B cell (primary cell): ENCODE measurements around the gene STAT5B. TPM values are rescaled to one million over a fixed set of nuclear protein-coding genes. Genes with fewer than 3 reads are reported as not detected.

Experiments
- ATAC-seq: fragments of 200-7000 bp; cut with Tn5 transposase; one replicate; pipeline ENCODE4 v1.10.0; 2021; ENCODE audit warnings: low read depth, mild to moderate bottlenecking, moderate number of reproducible peaks, moderate library complexity
- CTCF ChIA-PET: fragments of 350-600 bp; sonication (Branson Sonifier 250); formaldehyde crosslinking; loops from one replicate; lab custom pipeline; 2021; ENCODE audit warnings: antibody characterized with exemption, inconsistent platforms; lab: Charles Lee
- POLR2A ChIA-PET: fragments of 350-600 bp; sonication (Branson Sonifier 250); formaldehyde crosslinking; loops from one replicate; lab custom pipeline; 2021; ENCODE audit warnings: antibody characterized with exemption; lab: Charles Lee
- DNase-seq: peaks from one replicate; pipeline ENCODE4 v3.0.0; 2013
- H2AFZ ChIP-seq: 2 replicates; pipeline ENCODE4 v1.6.1; 2012; ENCODE audit warnings: mild to moderate bottlenecking, low read depth, low read length; ENCODE audit not compliant: insufficient read depth, poor library complexity, severe bottlenecking
- H3K27ac ChIP-seq, 2 donors: 1 replicate in 1 of 2; 2 replicates in 1 of 2; pipeline ENCODE4 v1.5.1; 2012 to 2013; ENCODE audit warnings: low read length in 2 of 2, mild to moderate bottlenecking in 2 of 2, moderate library complexity in 1 of 2
- H3K27me3 ChIP-seq, 4 experiments: fragments of 200-600 bp in 1 of 4; sonication (generic) in 1 of 4; replicated peaks in 1 of 4; 1 replicate in 2 of 4; 2 replicates in 2 of 4; pipeline versions ENCODE4 v1.6.1 to v1.7.0; 2013 to 2016; ENCODE audit warnings: low read length in 3 of 4, mild to moderate bottlenecking in 2 of 4, mixed read lengths in 1 of 4, moderate library complexity in 1 of 4; ENCODE audit not compliant: insufficient read depth in 4 of 4, control insufficient read depth in 3 of 4; ENCODE audit errors: control extremely low read depth in 1 of 4
- H3K36me3 ChIP-seq, 2 experiments: replicated peaks in 1 of 2; 1 replicate in 1 of 2; 2 replicates in 1 of 2; pipeline versions ENCODE4 v1.6.1 to v1.7.1; 2013; ENCODE audit warnings: low read length in 1 of 2; ENCODE audit not compliant: insufficient read depth in 2 of 2, control insufficient read depth in 1 of 2; ENCODE audit errors: control extremely low read depth in 1 of 2, extremely low read depth in 1 of 2
- H3K4me1 ChIP-seq, 2 donors: fragments of 200-600 bp in 1 of 2; sonication (generic) in 1 of 2; 1 replicate in 1 of 2; 2 replicates in 1 of 2; pipeline versions ENCODE4 v1.5.1 to v1.6.1; 2013 to 2017; ENCODE audit warnings: low read length in 2 of 2; ENCODE audit not compliant: control insufficient read depth in 2 of 2, insufficient read depth in 2 of 2
- H3K4me2 ChIP-seq: replicated peaks from 2 replicates; pipeline ENCODE3; 2012; ENCODE audit warnings: mild to moderate bottlenecking, low read depth, low read length; ENCODE audit not compliant: poor library complexity, severe bottlenecking
- H3K4me3 ChIP-seq, 5 experiments: fragments of 200-600 bp in 1 of 5; sonication (generic) in 1 of 5; 1 replicate in 3 of 5; 2 replicates in 2 of 5; pipeline versions ENCODE4 v1.5.1 to v1.7.0; 2011 to 2016; ENCODE audit warnings: low read length in 4 of 5, mild to moderate bottlenecking in 4 of 5, low read depth in 2 of 5, control low read depth in 1 of 5, moderate library complexity in 1 of 5; ENCODE audit not compliant: insufficient read depth in 1 of 5; ENCODE audit errors: control extremely low read depth in 1 of 5, extremely low read depth in 1 of 5
- H3K79me2 ChIP-seq: fragments of 200-600 bp; sonication (generic); one replicate; pipeline ENCODE4 v1.6.0; 2016; ENCODE audit warnings: low read length; ENCODE audit not compliant: control insufficient read depth, insufficient read depth
- H3K9ac ChIP-seq: fragments of 200-600 bp; sonication (generic); 2 replicates; pipeline ENCODE4 v1.6.1; 2017; ENCODE audit warnings: mild to moderate bottlenecking, low read length, moderate library complexity
- H3K9me3 ChIP-seq, 3 donors: one replicate each; pipeline versions ENCODE4 v1.6.1 to v1.7.1; 2013; ENCODE audit warnings: low read length in 2 of 3; ENCODE audit not compliant: control insufficient read depth in 2 of 3, insufficient read depth in 1 of 3; ENCODE audit errors: control extremely low read depth in 1 of 3
- H4K20me1 ChIP-seq: 2 replicates; pipeline ENCODE4 v1.6.0; 2012; ENCODE audit warnings: mild to moderate bottlenecking, low read length; ENCODE audit not compliant: insufficient read depth, control insufficient read depth, poor library complexity, severe bottlenecking
- H3K27ac Mint-ChIP-seq: one replicate; pipeline ENCODE4 v1.8.0; 2021; ENCODE audit warnings: mixed read lengths
- H3K27me3 Mint-ChIP-seq: one replicate; pipeline ENCODE4 v1.8.0; 2021; ENCODE audit warnings: mixed read lengths
- H3K4me1 Mint-ChIP-seq: one replicate; pipeline ENCODE4 v1.8.0; 2021; ENCODE audit warnings: mixed read lengths
- H3K4me3 Mint-ChIP-seq: one replicate; pipeline ENCODE4 v1.8.0; 2021; ENCODE audit warnings: mixed read lengths
- H3K9me3 Mint-ChIP-seq: one replicate; pipeline ENCODE4 v1.8.0; 2022; ENCODE audit warnings: mixed read lengths; ENCODE audit not compliant: insufficient read depth
- CTCF ChIP-seq: fragments of 200-600 bp; IDR thresholded peaks from one replicate; pipeline ENCODE4 v1.8.0; 2022; ENCODE audit warnings: antibody characterized with exemption, mild to moderate bottlenecking
- EZH2 ChIP-seq: IDR thresholded peaks from 2 replicates; pipeline ENCODE4 v1.6.1; 2012; ENCODE audit warnings: borderline replicate concordance, low read depth, mild to moderate bottlenecking, moderate library complexity, low read length; ENCODE audit not compliant: insufficient read depth, poor library complexity, severe bottlenecking
- WGBS: methylation state at CpG from one replicate; pipeline ENCODE4 v1.1.5; 2013; ENCODE audit warnings: missing lambda C conversion rate; ENCODE audit not compliant: insufficient coverage; 5-methylcytosine and 5-hydroxymethylcytosine counted together
- intact Hi-C: fragments of 100-400 bp; cut with micrococcal nuclease; formaldehyde crosslinking; loops from one replicate; pipeline ENCODE4 v1.10.0; 2022
- polyA plus RNA-seq: library from polyadenylated mRNA; depleted of rRNA; stranded (reverse); fragments of >200 nt; gene quantifications from 2 replicates; pipeline ENCODE4 v1.2.3, GENCODE V29; 2012
- total RNA-seq, 2 donors: library from RNA; stranded (reverse); fragments of 120-200 nt in 1 of 2; gene quantifications; 1 replicate in 1 of 2; 2 replicates in 1 of 2; pipeline versions ENCODE4 v1.2.3 to v1.2.4, GENCODE V29; 2013 to 2022

The STAT5B gene
- total and polyA plus RNA-seq, 2 donors (not counting 1 experiment from before 2014, with no cell fraction given), result 70.0 to 103 TPM

GRCh38 chr17:42317266-42317845 lies 41.2 kb upstream of the STAT5B start:
- Mint-ChIP-seq H3K4me1 (peaks cover 58% of the 10 kb centered on the region), H3K4me3 (no peak overlapping the region), H3K9me3 (no peaks in the 10 kb centered on the region), H3K27ac (peak overlapping the region; percentile 17), H3K27me3 (no peaks in the 10 kb centered on the region)
- H3K4me1 ChIP-seq, result peaks cover 43 to 60% of the 10 kb centered on the region in 2 donors
- no peaks in the 10 kb centered on the region for H3K9me3 ChIP-seq
- ChIA-PET POLR2A (interaction anchor here (1.4 kb wide), 1 partner anchor 71 kb away, joined by 3 read pairs; the partner anchor contains the start of gene STAT3), CTCF (interaction anchor here (0.9 to 20.6 kb wide), 8 partner anchors 71 to 214 kb away, joined by 3 to 546 read pairs (median 3); partner anchors contain the start of gene STAT3)
- 87% methylated on average over 5 of the region's 5 CpGs for WGBS
- H2AFZ ChIP-seq, result no peak overlapping the region
- intact Hi-C loops, result no loop called here
- no peak for TF ChIP-seq EZH2
- no peak for TF ChIP-seq CTCF
- peaks cover 7% of the 10 kb centered on the region for H4K20me1 ChIP-seq
- H3K27ac ChIP-seq, result no peak overlapping the region
- H3K4me2 ChIP-seq, result no peak overlapping the region
- H3K79me2 ChIP-seq, result peaks cover 11% of the 10 kb centered on the region
- ATAC-seq (no peak), DNase-seq (no peak)
- H3K9ac ChIP-seq, result no peak overlapping the region
- H3K27me3 ChIP-seq, result no peaks in the 10 kb centered on the region
- peaks cover 0 to 37% of the 10 kb centered on the region in 2 experiments for H3K36me3 ChIP-seq
- H3K4me3 ChIP-seq, result no peak overlapping the region

- intact Hi-C loops, result no loop called here
- ChIA-PET CTCF (interaction anchor here (1.0 to 20.6 kb wide), 6 partner anchors 27 to 215 kb away, joined by 3 to 546 read pairs (median 3); partner anchors contain the start of gene STAT3), POLR2A (interaction anchor here (1.4 kb wide), 1 partner anchor 72 kb away, joined by 3 read pairs; the partner anchor contains the start of gene STAT3)
- no CpG with 5 or more reads among the region's 4 CpGs for WGBS
- Histone ChIP-seq H3K9me3 (no peaks in the 10 kb centered on the region), H3K36me3 (peaks cover 0 to 31% of the 10 kb centered on the region in 2 experiments), H3K27ac (no peak overlapping the region), H3K27me3 (no peaks in the 10 kb centered on the region), H3K9ac (no peak overlapping the region), H3K79me2 (peaks cover 5% of the 10 kb centered on the region), H2AFZ (no peak overlapping the region), H3K4me3 (no peak overlapping the region), H3K4me1 (peaks cover 49 to 66% of the 10 kb centered on the region in 2 donors), H3K4me2 (no peak overlapping the region), H4K20me1 (peaks cover 9% of the 10 kb centered on the region)
- DNase-seq, result no peak
- H3K4me1 Mint-ChIP-seq, result peaks cover 64% of the 10 kb centered on the region
- H3K27me3 Mint-ChIP-seq, result no peaks in the 10 kb centered on the region
- no peak overlapping the region for H3K27ac Mint-ChIP-seq
- TF ChIP-seq EZH2, result no peak
- no peak for TF ChIP-seq CTCF
- H3K9me3 Mint-ChIP-seq, result no peaks in the 10 kb centered on the region
- ATAC-seq, result no peak
- H3K4me3 Mint-ChIP-seq, result no peak overlapping the region
Measured at GRCh38 chr17:42316755-42317154, 40.6 kb upstream of the STAT5B start.
